ENCODE measurements around the gene INPP5A. TPM values are rescaled to one million over a fixed set of nuclear protein-coding genes. Genes with fewer than 3 reads are reported as not detected.

Gene INPP5A
- total RNA-seq, 2 donors from 2014 or later = 20.7 to 26.7 TPM

- Histone ChIP-seq H3K27ac (ENCODE audit: low read depth, low read length) (no peak overlapping the region), H3K4me1 (ENCODE audit: control insufficient read depth, insufficient read depth, low read length) (no peaks in the 10 kb centered on the region), H3K36me3 (ENCODE audit: control insufficient read depth, insufficient read depth, low read length) (no peaks in the 10 kb centered on the region), H3K9me3 (ENCODE audit: control insufficient read depth, low read length) (no peaks in the 10 kb centered on the region), H3K9ac (ENCODE audit: extremely low read depth, low read length, poor library complexity, severe bottlenecking) (no peak overlapping the region), H3K4me3 (ENCODE audit: low read length) (no peak overlapping the region), H3K27me3 (ENCODE audit: control insufficient read depth, insufficient read depth, low read length, poor library complexity, severe bottlenecking) (no peaks in the 10 kb centered on the region)
- peaks cover 20% of the 10 kb centered on the region for H3K9me3 Mint-ChIP-seq
- H3K4me1 Mint-ChIP-seq = peaks cover 2% of the 10 kb centered on the region
- no peak for DNase-seq
- 88 to 94% methylated on average over 13 to 20 of the region's 20 CpGs for WGBS, 2 experiments (ENCODE audit: insufficient coverage in 1 of 2, insufficient read length in 1 of 2)
- H3K27me3 Mint-ChIP-seq (ENCODE audit: insufficient read depth) = peaks cover 6% of the 10 kb centered on the region
- H3K27ac Mint-ChIP-seq = no peak overlapping the region
- H3K36me3 Mint-ChIP-seq (ENCODE audit: low read depth) = peaks cover 9% of the 10 kb centered on the region
- TF ChIP-seq, protein P1, sequence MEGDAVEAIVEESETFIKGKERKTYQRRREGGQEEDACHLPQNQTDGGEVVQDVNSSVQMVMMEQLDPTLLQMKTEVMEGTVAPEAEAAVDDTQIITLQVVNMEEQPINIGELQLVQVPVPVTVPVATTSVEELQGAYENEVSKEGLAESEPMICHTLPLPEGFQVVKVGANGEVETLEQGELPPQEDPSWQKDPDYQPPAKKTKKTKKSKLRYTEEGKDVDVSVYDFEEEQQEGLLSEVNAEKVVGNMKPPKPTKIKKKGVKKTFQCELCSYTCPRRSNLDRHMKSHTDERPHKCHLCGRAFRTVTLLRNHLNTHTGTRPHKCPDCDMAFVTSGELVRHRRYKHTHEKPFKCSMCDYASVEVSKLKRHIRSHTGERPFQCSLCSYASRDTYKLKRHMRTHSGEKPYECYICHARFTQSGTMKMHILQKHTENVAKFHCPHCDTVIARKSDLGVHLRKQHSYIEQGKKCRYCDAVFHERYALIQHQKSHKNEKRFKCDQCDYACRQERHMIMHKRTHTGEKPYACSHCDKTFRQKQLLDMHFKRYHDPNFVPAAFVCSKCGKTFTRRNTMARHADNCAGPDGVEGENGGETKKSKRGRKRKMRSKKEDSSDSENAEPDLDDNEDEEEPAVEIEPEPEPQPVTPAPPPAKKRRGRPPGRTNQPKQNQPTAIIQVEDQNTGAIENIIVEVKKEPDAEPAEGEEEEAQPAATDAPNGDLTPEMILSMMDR (conservative IDR thresholded peaks at IDR 0.05) = no peak
- H3K4me3 Mint-ChIP-seq = no peak overlapping the region
Observed at GRCh38 chr10:132607491-132607890, 69.9 kb downstream of the INPP5A start.

GRCh38 chr10:132607961-132608495 lies 70.4 kb downstream of the INPP5A start:
- peaks cover 17% of the 10 kb centered on the region for H3K9me3 Mint-ChIP-seq
- peaks cover 2% of the 10 kb centered on the region for H3K4me1 Mint-ChIP-seq
- Histone ChIP-seq H3K36me3 (ENCODE audit: control insufficient read depth, insufficient read depth, low read length) (no peaks in the 10 kb centered on the region), H3K9me3 (ENCODE audit: control insufficient read depth, low read length) (no peaks in the 10 kb centered on the region), H3K27ac (ENCODE audit: low read depth, low read length) (no peak overlapping the region), H3K9ac (ENCODE audit: extremely low read depth, low read length, poor library complexity, severe bottlenecking) (no peak overlapping the region), H3K4me3 (ENCODE audit: low read length) (no peak overlapping the region), H3K27me3 (ENCODE audit: control insufficient read depth, insufficient read depth, low read length, poor library complexity, severe bottlenecking) (no peaks in the 10 kb centered on the region), H3K4me1 (ENCODE audit: control insufficient read depth, insufficient read depth, low read length) (no peaks in the 10 kb centered on the region)
- TF ChIP-seq, protein P1 (conservative IDR thresholded peaks at IDR 0.05) = no peak
- H3K27me3 Mint-ChIP-seq (ENCODE audit: insufficient read depth) = peaks cover 6% of the 10 kb centered on the region
- no peak overlapping the region for H3K27ac Mint-ChIP-seq
- no peak overlapping the region for H3K4me3 Mint-ChIP-seq
- WGBS, 2 experiments (ENCODE audit: insufficient coverage in 1 of 2, insufficient read length in 1 of 2) = 93 to 98% methylated on average over 9 to 25 of the region's 25 CpGs
- no peak for DNase-seq
- H3K36me3 Mint-ChIP-seq (ENCODE audit: low read depth) = peaks cover 8% of the 10 kb centered on the region

DNA sequence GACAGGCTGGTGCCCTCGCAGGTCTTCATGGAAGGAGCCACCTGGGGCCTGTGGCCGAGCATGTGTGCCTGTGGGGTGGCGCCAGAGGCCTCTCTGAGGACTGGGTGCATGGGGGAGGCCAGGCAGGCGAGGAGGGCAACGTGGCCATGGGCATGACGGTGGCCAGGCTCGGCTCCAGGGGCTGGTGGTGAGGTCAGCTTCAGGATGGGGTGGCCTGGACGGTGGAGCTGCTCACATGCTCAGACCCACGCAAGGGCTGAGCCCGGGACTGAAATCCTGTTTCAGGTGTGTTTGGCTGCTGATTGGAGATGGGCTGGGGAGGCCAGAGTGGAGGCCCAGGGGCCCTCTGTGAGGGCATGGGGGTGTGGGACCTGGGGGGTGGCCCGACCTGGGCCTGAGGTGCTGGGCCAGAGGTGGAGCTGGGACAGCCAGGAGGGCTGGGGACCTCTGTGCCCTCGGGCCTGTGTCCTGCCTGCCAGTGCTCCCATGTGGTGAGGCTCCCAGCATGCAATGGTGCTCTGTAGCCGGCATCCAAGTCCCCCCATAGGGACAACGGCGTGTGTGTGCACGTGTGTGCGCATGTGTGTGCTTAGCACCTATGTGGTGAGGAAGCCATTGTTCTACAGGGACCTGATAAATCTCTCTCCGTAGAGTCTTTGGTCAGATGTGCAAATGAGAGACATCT lies 71.1 kb downstream of the INPP5A start:
- no peak overlapping the region for H3K4me3 Mint-ChIP-seq
- no peaks in the 10 kb centered on the region for H3K36me3 ChIP-seq (ENCODE audit: control insufficient read depth, insufficient read depth, low read length)
- H3K9me3 ChIP-seq (ENCODE audit: control insufficient read depth, low read length) = no peaks in the 10 kb centered on the region
- TF ChIP-seq, protein P1 (conservative IDR thresholded peaks at IDR 0.05) = no peak
- peaks cover 2% of the 10 kb centered on the region for H3K4me1 Mint-ChIP-seq
- 89 to 97% methylated on average over 10 to 18 of the region's 18 CpGs for WGBS, 2 experiments (ENCODE audit: insufficient coverage in 1 of 2, insufficient read length in 1 of 2)
- no peaks in the 10 kb centered on the region for H3K27me3 ChIP-seq (ENCODE audit: control insufficient read depth, insufficient read depth, low read length, poor library complexity, severe bottlenecking)
- no peak for DNase-seq
- H3K4me3 ChIP-seq (ENCODE audit: low read length) = no peak overlapping the region
- H3K9me3 Mint-ChIP-seq = peaks cover 11% of the 10 kb centered on the region
- no peak overlapping the region for H3K27ac Mint-ChIP-seq
- no peak overlapping the region for H3K9ac ChIP-seq (ENCODE audit: extremely low read depth, low read length, poor library complexity, severe bottlenecking)
- peaks cover 6% of the 10 kb centered on the region for H3K36me3 Mint-ChIP-seq (ENCODE audit: low read depth)
- no peak overlapping the region for H3K27ac ChIP-seq (ENCODE audit: low read depth, low read length)
- no peaks in the 10 kb centered on the region for H3K4me1 ChIP-seq (ENCODE audit: control insufficient read depth, insufficient read depth, low read length)
- H3K27me3 Mint-ChIP-seq (ENCODE audit: insufficient read depth) = peaks cover 6% of the 10 kb centered on the region
